GM23338 (cell line): ENCODE data around the gene DEXI.

Experiments
- CTCF ChIP-seq, 2 experiments: fragments of 200-600 bp in 1 of 2; sonication (generic) in 1 of 2; conservative IDR thresholded peaks; 2 replicates each; pipeline versions ENCODE4 v1.5.1 to v1.6.1; 2016 to 2017; ENCODE audit warnings: antibody characterized with exemption in 2 of 2, low read depth in 2 of 2, mild to moderate bottlenecking in 2 of 2, moderate library complexity in 1 of 2
- EZH2 ChIP-seq: fragments of 200-600 bp; sonication (generic); IDR thresholded peaks from one replicate; pipeline ENCODE4 v1.8.0; 2017; ENCODE audit warnings: antibody characterized with exemption, mild to moderate bottlenecking, low read depth; ENCODE audit not compliant: unreplicated experiment
- POLR2AphosphoS5 ChIP-seq: IDR thresholded peaks from 2 replicates; pipeline ENCODE4 v1.6.1; 2016; ENCODE audit warnings: antibody characterized with exemption, low read depth

- TF ChIP-seq EZH2 = no peak
- peak in 1 of 2 experiments; percentile 36; a peak in 3 of 4 replicates for TF ChIP-seq CTCF (conservative IDR thresholded peaks at IDR 0.05; ENCODE audit: low read depth in 2 of 2)
- no peak for TF ChIP-seq POLR2AphosphoS5
These were observed 7.2 kb upstream of the DEXI start for GRCh38 chr16:10949424-10949970.
